B cell (primary cell): ENCODE data around the gene BMP2K.

Experiments used
- CTCF ChIP-seq: fragments of 200-600 bp; IDR thresholded peaks from one replicate; pipeline ENCODE4 v1.8.0; 2022; ENCODE audit warnings: antibody characterized with exemption, mild to moderate bottlenecking
- EZH2 ChIP-seq: IDR thresholded peaks from 2 replicates; pipeline ENCODE4 v1.6.1; 2012; ENCODE audit warnings: borderline replicate concordance, low read depth, mild to moderate bottlenecking, moderate library complexity, low read length; ENCODE audit not compliant: insufficient read depth, poor library complexity, severe bottlenecking

GRCh38 chr4:78781924-78782323 lies 5.8 kb downstream of the BMP2K start:
- no peak for TF ChIP-seq CTCF
- no peak for TF ChIP-seq EZH2
